ENCODE data around the gene SRSF12.
"Not testable (repeated sequence)": the region's sequence is repeated elsewhere in the genome, so short reads cannot be mapped to it uniquely, and the experiment has no call there.

Gene SRSF12

DNA sequence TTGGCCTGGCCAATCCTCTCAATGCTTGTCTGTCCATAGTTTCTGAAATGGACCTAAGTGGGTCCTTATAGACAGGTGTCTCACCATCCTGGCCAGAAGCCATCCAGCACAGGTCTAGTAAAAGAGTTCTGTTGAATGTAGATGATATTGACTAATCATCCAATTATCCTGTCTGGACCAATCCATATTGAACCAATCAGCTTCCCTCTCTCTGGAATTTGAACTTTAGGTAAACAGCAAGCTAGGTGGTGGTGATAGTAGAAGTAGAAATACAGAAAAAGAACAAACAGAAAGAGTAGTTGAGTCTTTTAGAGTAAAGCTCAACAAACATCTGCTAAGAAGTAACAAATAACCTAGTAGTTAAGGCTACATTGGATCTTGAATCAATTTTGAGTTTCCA is 46.8 kb downstream of the SRSF12 start:
- H3K4me3 ChIP-seq (ENCODE audit: low read depth, low read length) = no peak overlapping the region
- TF ChIP-seq CTCF (IDR thresholded peaks at IDR 0.05; ENCODE audit: borderline replicate concordance, insufficient read depth, low read depth, low read length) = no peak

DNA sequence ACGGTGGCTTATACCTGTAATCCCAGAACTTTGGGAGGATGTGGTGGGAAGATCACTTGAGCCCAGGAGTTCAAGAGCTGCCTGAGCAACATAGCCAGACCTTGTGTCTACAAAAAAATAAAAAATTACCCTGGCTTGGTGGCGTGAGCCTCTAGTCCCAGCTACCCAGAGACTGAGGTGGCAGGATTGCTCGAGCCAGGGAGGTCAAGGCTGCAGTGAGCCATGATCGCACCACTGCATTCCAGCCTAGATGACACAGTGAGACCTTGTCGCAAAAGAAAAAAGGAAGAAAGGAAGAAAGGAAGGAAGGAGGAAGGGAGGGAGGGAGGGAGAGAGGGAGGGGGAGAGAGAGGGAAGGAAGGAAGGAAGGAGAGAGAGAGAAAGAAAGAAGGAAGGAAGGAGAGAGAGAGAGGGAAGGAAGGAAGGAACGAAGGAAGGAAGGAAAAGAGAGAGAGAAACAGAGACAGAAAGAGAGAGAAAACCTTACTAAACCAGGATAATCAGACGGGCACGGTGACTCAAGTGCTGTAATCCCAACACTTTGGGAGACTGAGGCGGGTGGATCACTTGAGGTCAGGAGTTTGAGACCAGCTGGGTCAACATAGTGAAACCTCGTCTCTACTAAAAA is 48.2 kb downstream of the SRSF12 start:
- H3K4me3 ChIP-seq (ENCODE audit: low read depth, low read length) = no peak overlapping the region
- TF ChIP-seq CTCF (IDR thresholded peaks at IDR 0.05; ENCODE audit: borderline replicate concordance, insufficient read depth, low read depth, low read length) = no peak

DNA sequence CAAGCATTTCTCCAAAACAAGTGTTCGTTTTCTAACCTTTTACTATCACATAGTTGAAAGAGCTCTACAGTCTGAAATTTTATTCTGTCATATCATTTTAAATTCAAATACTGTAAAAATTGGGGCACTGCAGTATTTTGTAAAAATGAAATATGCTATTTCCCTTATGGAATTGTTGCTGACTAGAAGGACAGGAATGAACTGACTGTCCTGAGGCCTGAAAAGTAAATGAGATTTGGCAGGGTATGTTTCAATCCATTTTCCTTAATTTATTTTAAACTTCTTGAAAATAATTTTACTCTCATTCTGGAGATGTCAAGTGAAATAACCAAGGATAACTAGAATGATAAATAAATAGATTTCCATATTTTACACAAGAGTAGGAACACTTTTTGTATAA is 49.2 kb downstream of the SRSF12 start:
- TF ChIP-seq CTCF (IDR thresholded peaks at IDR 0.05; ENCODE audit: borderline replicate concordance, insufficient read depth, low read depth, low read length) = no peak
- H3K4me3 ChIP-seq (ENCODE audit: low read depth, low read length) = no peak overlapping the region

DNA sequence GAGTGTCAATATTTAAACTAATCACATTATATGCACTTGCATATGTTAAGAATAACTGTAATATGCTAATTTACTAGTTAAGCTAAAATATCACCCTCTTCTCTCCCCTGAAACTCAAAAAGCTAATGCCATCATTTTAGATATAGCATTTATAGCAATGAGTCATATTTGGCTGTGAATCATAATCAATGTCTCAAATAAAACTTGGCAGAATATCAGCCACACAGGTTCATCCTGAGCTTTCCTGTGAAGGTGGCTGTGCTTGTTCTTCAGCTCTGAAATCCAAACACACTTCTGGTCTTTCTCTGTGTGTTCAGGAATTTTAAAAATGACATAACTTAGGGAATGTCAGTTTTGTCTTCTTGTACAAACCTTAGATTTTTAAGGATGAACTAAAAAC is 50.1 kb downstream of the SRSF12 start:
- no peak for TF ChIP-seq CTCF (IDR thresholded peaks at IDR 0.05; ENCODE audit: borderline replicate concordance, insufficient read depth, low read depth, low read length)
- H3K4me3 ChIP-seq (ENCODE audit: low read depth, low read length) = no peak overlapping the region

- TF ChIP-seq CTCF (IDR thresholded peaks at IDR 0.05; ENCODE audit: borderline replicate concordance, insufficient read depth, low read depth, low read length) = no peak
Observed at GRCh38 chr6:89066940-89067646, 50.8 kb downstream of the SRSF12 start.

GRCh38 chr6:89066121-89066520 is 51.8 kb downstream of the SRSF12 start:
- not testable (repeated sequence) for H3K4me3 ChIP-seq (ENCODE audit: low read depth, low read length)

More at GRCh38 chr6:89066940-89067646, 50.8 kb downstream of the SRSF12 start:
- H3K4me3 ChIP-seq (ENCODE audit: low read depth, low read length) = no peak overlapping the region

DNA sequence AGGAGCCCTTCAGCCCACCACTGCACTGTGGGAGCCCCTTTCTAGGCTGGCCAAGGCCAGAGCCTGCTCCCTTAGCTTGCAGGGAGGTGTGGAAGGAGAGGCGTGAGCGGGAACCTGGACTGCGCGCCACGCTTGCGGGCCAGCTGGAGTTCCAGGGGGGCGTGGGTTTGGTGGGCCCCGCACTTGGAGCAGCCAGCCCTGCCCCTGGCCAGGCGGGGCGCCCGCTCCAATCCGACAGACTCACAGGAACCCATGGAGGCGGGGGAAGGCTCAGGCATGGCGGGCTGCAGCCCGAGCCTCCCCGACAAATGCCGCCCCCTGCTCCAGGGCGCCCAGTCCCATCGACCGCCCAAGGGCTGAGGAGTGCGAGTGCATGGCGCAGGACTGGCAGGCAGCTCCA is 52.9 kb downstream of the SRSF12 start:
- H3K4me3 ChIP-seq (ENCODE audit: low read depth, low read length) = not testable (repeated sequence)

DNA sequence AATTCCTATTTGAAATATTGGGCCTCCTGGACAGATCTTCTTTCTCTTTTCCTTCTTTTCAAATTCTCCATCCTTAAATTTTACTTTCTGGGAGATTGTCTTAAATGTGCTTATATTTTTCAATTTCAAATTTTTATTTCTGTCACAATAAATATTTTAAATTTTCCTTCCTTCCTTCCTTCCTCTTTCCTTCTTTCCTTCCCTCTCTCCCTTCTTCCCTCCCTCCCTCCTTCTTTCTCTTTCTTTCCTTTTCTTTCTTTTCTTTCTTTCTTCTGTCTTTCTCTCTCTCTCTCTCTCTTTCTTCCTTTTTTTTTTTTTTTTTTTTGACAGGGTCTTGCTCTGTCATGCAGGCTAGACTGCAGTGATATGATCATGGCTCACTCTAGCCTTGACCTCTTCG is 54.0 kb downstream of the SRSF12 start:
- TF ChIP-seq CTCF (IDR thresholded peaks at IDR 0.05; ENCODE audit: borderline replicate concordance, insufficient read depth, low read depth, low read length) = no peak
- no peak overlapping the region for H3K4me3 ChIP-seq (ENCODE audit: low read depth, low read length)

Data from GM12875 (cell line).